ENCODE results near the gene RBPJL.

DNA sequence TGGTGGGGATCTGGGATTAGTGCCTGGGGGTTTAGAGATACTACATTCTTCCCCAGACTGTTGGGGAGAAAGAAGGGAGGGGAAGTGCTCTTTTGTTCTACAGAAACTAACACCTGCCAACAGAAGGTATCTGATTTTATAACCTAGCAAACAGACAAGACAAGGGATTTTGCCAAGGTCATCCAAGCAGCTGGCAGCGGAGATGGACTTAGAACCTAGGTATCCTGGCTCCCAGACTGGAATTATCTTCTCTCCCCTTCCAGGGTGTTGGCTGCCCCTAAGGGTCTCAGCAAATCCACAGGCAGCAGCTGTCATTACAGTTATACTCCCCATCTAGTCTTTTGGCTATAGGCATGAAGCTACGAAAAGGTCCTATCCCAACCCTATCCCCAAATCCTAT lies 33.2 kb downstream of the RBPJL start:
- TF ChIP-seq CTCF (conservative IDR thresholded peaks at IDR 0.05) (no peak), EZH2 (IDR thresholded peaks at IDR 0.05; ENCODE audit: low read depth) (no peak)
